Measurements from ENCODE around the gene CNNM2.
"Not testable (repeated sequence)": the region's sequence is repeated elsewhere in the genome, so short reads cannot be mapped to it uniquely, and the experiment has no call there.

Gene CNNM2

DNA sequence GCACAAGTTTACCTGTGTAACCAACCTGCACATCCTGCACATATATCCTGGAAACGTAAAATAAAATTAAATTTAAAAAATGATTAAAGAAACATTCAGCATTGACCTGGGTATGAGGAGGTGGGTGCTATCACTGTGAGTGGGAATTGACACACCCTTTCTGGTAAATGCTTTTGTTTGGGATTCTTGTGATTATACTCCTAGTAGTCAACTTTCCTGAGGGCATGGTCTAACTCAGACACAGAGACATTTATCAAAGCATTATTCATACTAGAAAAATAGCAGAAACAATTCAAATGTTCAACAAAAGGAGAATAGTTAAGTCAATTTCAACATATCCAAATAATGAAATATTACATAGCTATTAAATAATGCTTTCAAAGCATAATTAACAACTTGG, 44.2 kb downstream of the CNNM2 start:
- no peak overlapping the region for H3K4me3 ChIP-seq (ENCODE audit: control insufficient read depth, low read depth, low read length)
- TF ChIP-seq, protein P1, sequence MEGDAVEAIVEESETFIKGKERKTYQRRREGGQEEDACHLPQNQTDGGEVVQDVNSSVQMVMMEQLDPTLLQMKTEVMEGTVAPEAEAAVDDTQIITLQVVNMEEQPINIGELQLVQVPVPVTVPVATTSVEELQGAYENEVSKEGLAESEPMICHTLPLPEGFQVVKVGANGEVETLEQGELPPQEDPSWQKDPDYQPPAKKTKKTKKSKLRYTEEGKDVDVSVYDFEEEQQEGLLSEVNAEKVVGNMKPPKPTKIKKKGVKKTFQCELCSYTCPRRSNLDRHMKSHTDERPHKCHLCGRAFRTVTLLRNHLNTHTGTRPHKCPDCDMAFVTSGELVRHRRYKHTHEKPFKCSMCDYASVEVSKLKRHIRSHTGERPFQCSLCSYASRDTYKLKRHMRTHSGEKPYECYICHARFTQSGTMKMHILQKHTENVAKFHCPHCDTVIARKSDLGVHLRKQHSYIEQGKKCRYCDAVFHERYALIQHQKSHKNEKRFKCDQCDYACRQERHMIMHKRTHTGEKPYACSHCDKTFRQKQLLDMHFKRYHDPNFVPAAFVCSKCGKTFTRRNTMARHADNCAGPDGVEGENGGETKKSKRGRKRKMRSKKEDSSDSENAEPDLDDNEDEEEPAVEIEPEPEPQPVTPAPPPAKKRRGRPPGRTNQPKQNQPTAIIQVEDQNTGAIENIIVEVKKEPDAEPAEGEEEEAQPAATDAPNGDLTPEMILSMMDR (conservative IDR thresholded peaks at IDR 0.05; ENCODE audit: control insufficient read depth, insufficient read depth, low read depth, low read length), result no peak
- DNase-seq (ENCODE audit: low read depth), result no peak

DNA sequence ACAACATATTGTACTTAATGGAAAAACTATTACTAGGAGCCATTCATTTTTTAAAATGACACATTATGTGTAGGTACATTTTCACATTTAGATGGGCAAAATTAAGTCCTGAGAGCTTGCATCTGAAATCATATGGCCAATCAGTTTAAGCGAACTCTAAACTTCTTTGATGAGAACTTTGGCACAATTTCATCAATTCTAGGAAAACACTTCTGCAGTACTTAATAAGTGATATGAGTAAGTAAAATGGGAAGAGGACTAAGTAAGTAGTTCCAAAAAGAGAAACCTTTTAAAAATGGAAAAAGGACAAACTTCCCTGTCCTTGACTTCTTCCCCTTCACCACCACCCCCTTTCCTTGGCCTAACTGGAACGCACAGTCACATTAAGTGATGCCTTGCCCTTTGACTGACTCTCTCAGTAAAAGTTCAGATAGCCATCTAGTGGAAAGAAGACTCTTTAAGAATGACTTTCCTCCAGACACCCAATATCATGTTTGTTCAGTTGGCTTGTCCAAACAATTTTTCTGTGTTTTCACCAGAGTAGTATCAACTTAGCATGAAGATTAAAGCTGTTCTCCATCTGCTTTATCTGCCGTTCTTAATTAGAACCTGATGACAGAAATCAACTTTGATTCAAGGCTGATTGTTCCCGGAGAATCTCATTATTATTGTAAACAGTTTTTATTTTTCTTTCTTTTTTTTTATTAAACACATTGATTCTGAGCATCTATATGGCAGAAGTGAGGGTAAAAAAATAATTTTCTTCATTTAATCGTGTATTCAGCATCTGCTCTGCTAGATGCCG, 45.1 kb downstream of the CNNM2 start:
- no peak overlapping the region for H3K4me3 ChIP-seq (ENCODE audit: control insufficient read depth, low read depth, low read length)
- TF ChIP-seq, protein P1 (conservative IDR thresholded peaks at IDR 0.05; ENCODE audit: control insufficient read depth, insufficient read depth, low read depth, low read length), result no peak
- DNase-seq (ENCODE audit: low read depth), result peak; percentile 4

DNA sequence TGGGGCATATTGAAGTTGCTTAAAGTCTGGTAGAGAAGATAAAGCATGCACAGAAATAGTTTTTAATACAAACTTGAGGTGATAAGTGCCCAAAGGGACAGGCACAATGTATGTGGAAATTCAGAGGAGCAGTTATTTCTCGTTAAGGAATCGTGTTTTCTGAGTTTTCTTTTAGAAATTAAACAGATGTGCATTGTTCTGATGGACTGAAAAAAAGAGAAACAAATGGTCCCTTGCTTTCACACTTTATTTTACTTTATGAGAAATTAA, 45.6 kb downstream of the CNNM2 start:
- TF ChIP-seq, protein P1 (conservative IDR thresholded peaks at IDR 0.05; ENCODE audit: control insufficient read depth, insufficient read depth, low read depth, low read length), result no peak
- DNase-seq (ENCODE audit: low read depth), result no peak

DNA sequence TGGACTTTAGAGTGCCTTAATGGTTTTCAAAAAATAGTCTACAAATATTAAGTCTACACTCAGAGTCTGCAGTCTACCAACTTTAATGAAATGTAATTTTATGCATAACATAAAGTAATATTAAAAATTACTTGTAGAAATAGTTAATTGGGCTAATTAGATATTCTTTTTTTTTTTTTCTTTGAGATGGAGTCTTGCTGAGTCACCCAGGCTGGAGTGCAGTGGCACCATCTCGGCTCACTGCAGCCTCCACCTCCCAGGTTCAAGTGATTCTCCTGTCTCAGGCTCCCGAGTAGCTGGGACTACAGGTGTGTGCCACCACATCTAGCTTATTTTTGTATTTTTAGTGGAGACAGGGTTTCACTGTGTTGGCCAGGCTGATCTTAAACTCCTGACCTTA, 46.0 kb downstream of the CNNM2 start:
- not testable (repeated sequence) for DNase-seq (ENCODE audit: low read depth); H3K4me3 ChIP-seq (ENCODE audit: control insufficient read depth, low read depth, low read length)

More for the DNA sequence above, 45.6 kb downstream of the CNNM2 start:
- no peak overlapping the region for H3K4me3 ChIP-seq (ENCODE audit: control insufficient read depth, low read depth, low read length)

DNA sequence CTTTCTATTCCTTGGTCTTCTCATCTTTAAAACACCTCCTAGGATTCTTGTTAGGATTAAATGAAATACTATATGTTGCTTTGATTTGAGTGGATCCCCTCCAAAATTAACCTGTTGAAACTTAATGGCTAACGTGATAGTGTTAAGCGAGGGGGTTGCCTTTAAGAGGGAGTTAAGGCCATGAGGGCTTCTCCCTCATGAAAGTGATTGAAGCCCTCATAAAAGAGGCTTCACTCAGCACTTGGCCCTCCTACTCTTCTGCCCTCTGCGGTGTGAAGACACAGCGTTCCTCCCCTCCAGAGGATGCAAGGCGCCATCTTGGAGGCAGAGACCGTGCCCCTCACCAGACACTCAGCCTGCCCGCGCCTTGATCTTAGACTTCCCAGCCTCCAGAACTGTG, 46.6 kb downstream of the CNNM2 start:
- H3K4me3 ChIP-seq (ENCODE audit: control insufficient read depth, low read depth, low read length), result no peak overlapping the region
- no peak for DNase-seq (ENCODE audit: low read depth)
- TF ChIP-seq, protein P1 (conservative IDR thresholded peaks at IDR 0.05; ENCODE audit: control insufficient read depth, insufficient read depth, low read depth, low read length), result no peak

DNA sequence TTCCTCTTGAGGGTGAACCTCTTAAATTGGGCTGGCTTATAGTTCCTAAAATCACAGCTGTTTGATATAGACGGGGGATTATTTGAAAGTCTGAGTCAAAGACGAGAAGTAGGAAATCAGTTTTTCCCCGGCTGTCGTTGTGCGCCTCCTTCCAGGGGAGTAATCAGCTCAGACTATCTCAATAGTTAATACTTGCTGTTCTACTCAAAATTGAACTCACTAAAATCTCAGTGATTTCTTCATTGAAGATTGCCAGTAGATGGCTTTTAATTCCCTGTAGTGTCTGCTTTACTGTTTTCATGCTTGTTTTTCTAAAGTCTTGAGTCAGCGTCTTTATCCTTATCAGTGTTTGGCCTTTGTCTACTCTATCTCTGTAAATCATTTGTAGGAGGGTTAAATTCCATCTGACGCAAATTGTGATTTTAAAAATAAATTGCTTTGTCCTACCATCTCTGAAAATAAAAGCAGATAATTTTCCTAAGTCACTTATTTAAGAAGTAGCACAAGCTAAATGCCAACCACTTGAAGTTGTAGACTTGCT, 47.3 kb downstream of the CNNM2 start:
- TF ChIP-seq, protein P1 (conservative IDR thresholded peaks at IDR 0.05; ENCODE audit: control insufficient read depth, insufficient read depth, low read depth, low read length), result no peak
- no peak for DNase-seq (ENCODE audit: low read depth)
- no peak overlapping the region for H3K4me3 ChIP-seq (ENCODE audit: control insufficient read depth, low read depth, low read length)

DNA sequence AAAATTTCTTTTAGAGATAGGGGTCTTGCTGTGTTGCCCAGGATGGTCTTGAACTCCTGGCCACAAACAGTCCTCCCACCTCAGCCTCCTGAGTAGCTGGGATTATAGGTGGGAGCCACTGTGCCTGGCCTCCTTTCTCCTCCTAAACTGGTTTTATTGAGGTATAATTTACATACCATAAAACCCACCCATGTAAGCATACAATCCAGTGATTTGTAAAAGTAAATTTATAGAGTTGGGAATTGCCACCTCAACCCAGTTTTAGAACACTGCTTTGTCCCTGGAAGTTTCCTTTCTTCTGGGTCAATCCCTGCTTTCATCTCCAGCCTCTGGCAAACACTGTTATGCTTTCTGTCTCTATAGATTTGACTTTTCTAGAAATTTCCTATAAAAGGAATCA, 49.0 kb downstream of the CNNM2 start:
- no peak overlapping the region for H3K4me3 ChIP-seq (ENCODE audit: control insufficient read depth, low read depth, low read length)
- TF ChIP-seq, protein P1 (conservative IDR thresholded peaks at IDR 0.05; ENCODE audit: control insufficient read depth, insufficient read depth, low read depth, low read length), result no peak
- no peak for DNase-seq (ENCODE audit: low read depth)
